Astrocyte of the cerebellum (primary cell): Measurements from ENCODE around the gene AGBL1.
A peak's percentile ranks its signal among the peaks of the same experiment; 100 is the strongest.

Source experiments
- DNase-seq: peaks from one replicate; pipeline ENCODE4 v3.0.0-alpha.2; 2011; ENCODE audit warnings: low read depth
- H3K4me3 ChIP-seq: 2 replicates; pipeline ENCODE4 v1.5.1; 2011; ENCODE audit warnings: mild to moderate bottlenecking, low read depth, low read length, moderate library complexity
- CTCF ChIP-seq: IDR thresholded peaks from 2 replicates; pipeline ENCODE4 v1.5.1; 2012; ENCODE audit warnings: low read length, low read depth, moderate library complexity, mild to moderate bottlenecking; ENCODE audit errors: missing control alignments
- in situ Hi-C: cut with HindIII; loops from 2 replicates; pipeline ENCODE4 v1.10.0; 2017; ENCODE audit warnings: low sequenced_read_pairs

The AGBL1 gene

GRCh38 chr15:86915811-86916331 is 836.2 kb downstream of the AGBL1 start:
- in situ Hi-C loops, result no loop called here
- peak; percentile 68 for TF ChIP-seq CTCF
- no peak overlapping the region for H3K4me3 ChIP-seq
- DNase-seq, result peak; percentile 60

GRCh38 chr15:86916671-86917360 is 837.1 kb downstream of the AGBL1 start:
- no peak for TF ChIP-seq CTCF
- H3K4me3 ChIP-seq, result no peak overlapping the region
- in situ Hi-C loops, result no loop called here
- no peak for DNase-seq

GRCh38 chr15:86917361-86917671 is 837.6 kb downstream of the AGBL1 start:
- in situ Hi-C loops, result no loop called here
- no peak overlapping the region for H3K4me3 ChIP-seq
- TF ChIP-seq CTCF, result no peak
- no peak for DNase-seq

- in situ Hi-C loops, result no loop called here
- H3K4me3 ChIP-seq, result no peak overlapping the region
- TF ChIP-seq CTCF, result no peak
- no peak for DNase-seq
Measured at GRCh38 chr15:86919581-86919980, 839.9 kb downstream of the AGBL1 start.

- DNase-seq, result no peak
- no peak for TF ChIP-seq CTCF
- no peak overlapping the region for H3K4me3 ChIP-seq
- in situ Hi-C loops, result no loop called here
Measured at GRCh38 chr15:86929461-86929860, 849.8 kb downstream of the AGBL1 start.

GRCh38 chr15:86932456-86932855 is 852.8 kb downstream of the AGBL1 start:
- no peak for DNase-seq
- in situ Hi-C loops, result no loop called here
- no peak for TF ChIP-seq CTCF
- H3K4me3 ChIP-seq, result no peak overlapping the region
